HG02642 (cell line): ENCODE data around the gene CKMT1A.
"Not testable (repeated sequence)": the region's sequence is repeated elsewhere in the genome, so short reads cannot be mapped to it uniquely, and the experiment has no call there.

ENCODE experiments used
- ATAC-seq: cut with Tn5 transposase; IDR thresholded peaks from one replicate; pipeline ENCODE4 v1.9.1; 2021; ENCODE audit warnings: mild to moderate bottlenecking; ENCODE audit not compliant: unreplicated experiment, poor library complexity

CKMT1A gene

GRCh38 chr15:43693148-43694022 is at the start of gene CKMT1A:
CKMT1A (plus strand) TSS chr15:43693859; CDS start chr15:43694051, 192 bp downstream.
- not testable (repeated sequence) for ATAC-seq

- no peak for ATAC-seq
Observed at GRCh38 chr15:43648649-43649429, 44.8 kb upstream of the CKMT1A start, which contains the start of gene CATSPER2. CATSPER2 (minus strand) TSS chr15:43648844; CDS start chr15:43648061, 783 bp downstream.

- ATAC-seq, result not testable (repeated sequence)
Observed at GRCh38 chr15:43649430-43649926, 44.2 kb upstream of the CKMT1A start.

GRCh38 chr15:43659727-43660126 is 33.9 kb upstream of the CKMT1A start:
- ATAC-seq, result not testable (repeated sequence)

GRCh38 chr15:43662293-43662692 is 31.4 kb upstream of the CKMT1A start:
- not testable (repeated sequence) for ATAC-seq

GRCh38 chr15:43663333-43663732 is 30.3 kb upstream of the CKMT1A start:
- ATAC-seq, result not testable (repeated sequence)

- ATAC-seq, result not testable (repeated sequence)
Observed at GRCh38 chr15:43666177-43666576, 27.5 kb upstream of the CKMT1A start.

GRCh38 chr15:43674175-43674574 is 19.5 kb upstream of the CKMT1A start:
- not testable (repeated sequence) for ATAC-seq

- ATAC-seq, result peak; percentile 98
Observed at GRCh38 chr15:43689604-43690301, 3.9 kb upstream of the CKMT1A start.

GRCh38 chr15:43692679-43693078 is 980 bp upstream of the CKMT1A start:
- not testable (repeated sequence) for ATAC-seq

- ATAC-seq, result no peak
Observed at GRCh38 chr15:43702174-43702573, 8.5 kb downstream of the CKMT1A start.

- no peak for ATAC-seq
Observed at GRCh38 chr15:43702701-43703424, 9.2 kb downstream of the CKMT1A start.

GRCh38 chr15:43710431-43711131 is 16.9 kb downstream of the CKMT1A start:
- not testable (repeated sequence) for ATAC-seq

GRCh38 chr15:43723151-43723550 is 29.5 kb downstream of the CKMT1A start:
- ATAC-seq, result no peak

GRCh38 chr15:43726306-43726705 is 32.6 kb downstream of the CKMT1A start:
- ATAC-seq, result not testable (repeated sequence)

- ATAC-seq, result not testable (repeated sequence)
Observed at GRCh38 chr15:43728053-43728725, 34.5 kb downstream of the CKMT1A start.

GRCh38 chr15:43735416-43735815 is 41.8 kb downstream of the CKMT1A start:
- peak; percentile 56 for ATAC-seq

GRCh38 chr15:43746245-43746902 is 52.7 kb downstream of the CKMT1A start, which contains the start of gene PDIA3:
PDIA3 (plus strand) TSS chr15:43746438; CDS start chr15:43746540, 102 bp downstream.
- peak; percentile 84 for ATAC-seq
